ENCODE data around the gene KPNB1.

- TF ChIP-seq CTCF (conservative IDR thresholded peaks at IDR 0.05; ENCODE audit: low read depth in 2 of 2) (no peak), POLR2AphosphoS5 (IDR thresholded peaks at IDR 0.05; ENCODE audit: low read depth) (no peak), REST (IDR thresholded peaks at IDR 0.05; ENCODE audit: unreplicated experiment) (no peak)
Measured at GRCh38 chr17:47678196-47678595, 28.5 kb downstream of the KPNB1 start.
